Measurements from ENCODE around the gene MAD1L1. TPM values are rescaled to one million over a fixed set of nuclear protein-coding genes. Genes with fewer than 3 reads are reported as not detected.

The MAD1L1 gene
- total RNA-seq, 1 donor from 2014 or later = 32.3 TPM

DNA sequence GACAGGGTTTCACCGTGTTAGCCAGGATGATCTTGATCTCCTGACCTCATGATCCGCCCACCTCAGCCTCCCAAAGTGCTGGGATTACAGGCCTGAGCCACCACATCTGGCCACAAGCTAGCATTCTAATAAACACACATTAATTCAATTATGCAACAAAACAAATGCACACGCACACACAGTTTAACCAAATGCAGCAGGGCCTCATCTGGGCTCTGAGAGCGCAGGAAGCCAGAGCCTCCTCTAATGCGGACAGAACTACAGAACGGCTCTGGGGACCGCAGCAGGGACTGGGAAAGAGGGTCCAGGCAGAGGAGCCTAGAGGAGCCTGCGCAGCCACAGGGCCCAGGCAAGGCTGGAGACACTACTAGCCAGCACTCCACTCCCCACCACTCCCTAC is 3.8 kb downstream of the MAD1L1 start:
- FAIRE-seq = no peak

GRCh38 chr7:2227699-2228098 is 5.0 kb downstream of the MAD1L1 start:
- no peaks in the 10 kb centered on the region for H3K9me3 Mint-ChIP-seq (ENCODE audit: unreplicated experiment)
- Histone ChIP-seq H3K79me2 (ENCODE audit: insufficient read depth, low read length) (peaks cover 68% of the 10 kb centered on the region), H3K9me3 (ENCODE audit: insufficient read depth, low read depth, low read length) (no peaks in the 10 kb centered on the region), H3K36me3 (ENCODE audit: insufficient read depth, low read length) (peaks cover 13% of the 10 kb centered on the region), H4K20me1 (ENCODE audit: insufficient read depth, low read length) (peaks cover 67% of the 10 kb centered on the region), H3K4me2 (ENCODE audit: low read length) (no peak overlapping the region), H3K27me3 (ENCODE audit: insufficient read depth, low read length) (no peaks in the 10 kb centered on the region), H3K9ac (ENCODE audit: low read length) (no peak overlapping the region), H2AFZ (ENCODE audit: low read depth, low read length) (no peak overlapping the region), H3K4me1 (ENCODE audit: insufficient read depth, low read length) (peaks cover 6% of the 10 kb centered on the region), H3K4me3 (ENCODE audit: insufficient read depth, low read depth, low read length) (no peak overlapping the region), H3K27ac (ENCODE audit: low read depth, low read length) (no peak overlapping the region)
- DNase-seq (ENCODE audit: low read depth) (no peak), FAIRE-seq (no peak)
- H3K36me3 Mint-ChIP-seq (ENCODE audit: low read depth, unreplicated experiment) = peaks cover 31% of the 10 kb centered on the region
- no peaks in the 10 kb centered on the region for H3K27me3 Mint-ChIP-seq (ENCODE audit: low read depth, unreplicated experiment)
- H3K4me1 Mint-ChIP-seq (ENCODE audit: low read depth, unreplicated experiment) = peaks cover 4% of the 10 kb centered on the region
- TF ChIP-seq CTCF (IDR thresholded peaks at IDR 0.05; ENCODE audit: insufficient read depth, low read depth, low read length) (no peak), EZH2 (IDR thresholded peaks at IDR 0.05; ENCODE audit: insufficient read depth, low read length) (no peak)
- H3K4me3 Mint-ChIP-seq (ENCODE audit: unreplicated experiment) = no peak overlapping the region
- peak overlapping the region; percentile 15 for H3K27ac Mint-ChIP-seq (ENCODE audit: unreplicated experiment)

More for the DNA sequence above, 3.8 kb downstream of the MAD1L1 start:
- Histone ChIP-seq H3K4me2 (ENCODE audit: low read length) (no peak overlapping the region), H3K79me2 (ENCODE audit: insufficient read depth, low read length) (peaks cover 72% of the 10 kb centered on the region), H3K9ac (ENCODE audit: low read length) (no peak overlapping the region), H3K4me3 (ENCODE audit: insufficient read depth, low read depth, low read length) (no peak overlapping the region), H3K27me3 (ENCODE audit: insufficient read depth, low read length) (no peaks in the 10 kb centered on the region), H3K9me3 (ENCODE audit: insufficient read depth, low read depth, low read length) (no peaks in the 10 kb centered on the region), H2AFZ (ENCODE audit: low read depth, low read length) (no peak overlapping the region), H3K4me1 (ENCODE audit: insufficient read depth, low read length) (peaks cover 16% of the 10 kb centered on the region), H3K36me3 (ENCODE audit: insufficient read depth, low read length) (peaks cover 13% of the 10 kb centered on the region), H3K27ac (ENCODE audit: low read depth, low read length) (no peak overlapping the region), H4K20me1 (ENCODE audit: insufficient read depth, low read length) (peaks cover 61% of the 10 kb centered on the region)
- DNase-seq (ENCODE audit: low read depth) = no peak
- H3K36me3 Mint-ChIP-seq (ENCODE audit: low read depth, unreplicated experiment) = peaks cover 35% of the 10 kb centered on the region
- H3K27me3 Mint-ChIP-seq (ENCODE audit: low read depth, unreplicated experiment) = no peaks in the 10 kb centered on the region
- no peaks in the 10 kb centered on the region for H3K9me3 Mint-ChIP-seq (ENCODE audit: unreplicated experiment)
- no peak for TF ChIP-seq EZH2 (IDR thresholded peaks at IDR 0.05; ENCODE audit: insufficient read depth, low read length)
- no peak for TF ChIP-seq CTCF (IDR thresholded peaks at IDR 0.05; ENCODE audit: insufficient read depth, low read depth, low read length)
- H3K4me3 Mint-ChIP-seq (ENCODE audit: unreplicated experiment) = no peak overlapping the region
- H3K4me1 Mint-ChIP-seq (ENCODE audit: low read depth, unreplicated experiment) = peaks cover 4% of the 10 kb centered on the region
- no peak overlapping the region for H3K27ac Mint-ChIP-seq (ENCODE audit: unreplicated experiment)

- no peaks in the 10 kb centered on the region for H3K27me3 ChIP-seq (ENCODE audit: insufficient read depth, low read length)
- H2AFZ ChIP-seq (ENCODE audit: low read depth, low read length) = no peak overlapping the region
- TF ChIP-seq EZH2 (IDR thresholded peaks at IDR 0.05; ENCODE audit: insufficient read depth, low read length) (no peak), CTCF (IDR thresholded peaks at IDR 0.05; ENCODE audit: insufficient read depth, low read depth, low read length) (no peak)
- H3K4me3 ChIP-seq (ENCODE audit: insufficient read depth, low read depth, low read length) = no peak overlapping the region
- Mint-ChIP-seq H3K4me3 (ENCODE audit: unreplicated experiment) (no peak overlapping the region), H3K9me3 (ENCODE audit: unreplicated experiment) (no peaks in the 10 kb centered on the region), H3K27ac (ENCODE audit: unreplicated experiment) (no peak overlapping the region), H3K27me3 (ENCODE audit: low read depth, unreplicated experiment) (no peaks in the 10 kb centered on the region), H3K36me3 (ENCODE audit: low read depth, unreplicated experiment) (peaks cover 33% of the 10 kb centered on the region), H3K4me1 (ENCODE audit: low read depth, unreplicated experiment) (no peaks in the 10 kb centered on the region)
- no peak overlapping the region for H3K4me2 ChIP-seq (ENCODE audit: low read length)
- H3K36me3 ChIP-seq (ENCODE audit: insufficient read depth, low read length) = peaks cover 13% of the 10 kb centered on the region
- FAIRE-seq = no peak
- peaks cover 68% of the 10 kb centered on the region for H4K20me1 ChIP-seq (ENCODE audit: insufficient read depth, low read length)
- no peak overlapping the region for H3K9ac ChIP-seq (ENCODE audit: low read length)
- no peaks in the 10 kb centered on the region for H3K4me1 ChIP-seq (ENCODE audit: insufficient read depth, low read length)
- H3K9me3 ChIP-seq (ENCODE audit: insufficient read depth, low read depth, low read length) = no peaks in the 10 kb centered on the region
- no peak for DNase-seq (ENCODE audit: low read depth)
- H3K79me2 ChIP-seq (ENCODE audit: insufficient read depth, low read length) = peaks cover 57% of the 10 kb centered on the region
- no peak overlapping the region for H3K27ac ChIP-seq (ENCODE audit: low read depth, low read length)
Observed at GRCh38 chr7:2225830-2226229, 6.9 kb downstream of the MAD1L1 start.
